HG03342 (cell line): ENCODE measurements around the gene GGCX.

Experiments used
- ATAC-seq: cut with Tn5 transposase; IDR thresholded peaks from one replicate; pipeline ENCODE4 v1.9.1; 2021; ENCODE audit warnings: mild to moderate bottlenecking, moderate library complexity; ENCODE audit not compliant: unreplicated experiment

Gene GGCX

GRCh38 chr2:85522090-85522647, 39.1 kb downstream of the GGCX start:
- ATAC-seq, result no peak

DNA sequence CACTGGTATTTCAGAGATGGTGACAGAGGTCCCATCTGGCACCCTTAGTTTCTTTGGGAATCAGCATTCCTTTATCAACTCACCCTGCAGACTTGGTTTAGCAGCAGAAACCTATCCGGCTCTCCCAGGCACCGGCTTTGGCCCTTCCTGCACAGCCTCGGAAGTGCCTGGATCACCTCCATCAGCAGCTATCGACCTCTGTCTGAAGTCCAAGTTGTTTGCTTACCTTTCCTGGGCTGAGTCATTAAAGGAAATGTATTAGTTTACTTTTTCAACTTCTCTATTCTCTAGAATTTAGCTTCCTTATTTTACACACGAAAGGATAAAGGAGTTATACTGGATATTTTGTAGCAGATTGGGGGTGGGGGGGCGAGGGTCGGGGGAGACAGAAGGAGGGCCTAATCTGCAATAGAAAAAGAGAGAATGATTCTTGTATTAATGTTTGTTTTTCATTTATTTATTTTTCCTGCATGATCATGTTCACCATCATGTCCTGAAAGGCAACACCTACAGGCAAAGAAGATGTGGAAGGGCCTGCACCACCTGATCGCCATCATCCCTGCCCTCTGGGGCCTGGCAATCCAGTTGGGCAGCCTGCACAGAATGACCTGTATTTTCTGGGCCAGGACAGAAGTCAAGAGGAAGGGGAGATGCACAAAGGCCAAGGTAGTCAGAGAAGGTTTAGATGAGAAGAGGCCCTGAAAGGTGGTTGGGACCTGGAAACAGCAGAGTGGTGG, 44.5 kb downstream of the GGCX start:
- no peak for ATAC-seq

DNA sequence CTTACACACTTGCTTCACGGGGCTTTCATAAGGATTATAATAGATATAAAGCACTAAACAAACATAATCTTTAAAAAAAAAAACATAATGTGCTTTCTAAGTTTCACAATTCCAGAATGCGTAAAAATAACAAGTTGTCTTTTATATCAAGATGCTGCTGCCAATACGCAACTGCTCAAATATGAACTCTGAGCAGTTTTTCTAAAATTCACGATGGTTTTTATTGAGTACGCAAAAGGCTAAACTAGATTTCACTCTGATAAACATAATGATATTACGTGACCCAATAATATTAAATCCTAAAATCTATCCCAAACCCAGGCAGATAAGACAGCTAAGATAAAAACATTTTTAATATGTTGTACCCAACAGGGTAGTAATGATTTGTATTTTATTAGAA, 47.0 kb downstream of the GGCX start:
- ATAC-seq, result no peak

DNA sequence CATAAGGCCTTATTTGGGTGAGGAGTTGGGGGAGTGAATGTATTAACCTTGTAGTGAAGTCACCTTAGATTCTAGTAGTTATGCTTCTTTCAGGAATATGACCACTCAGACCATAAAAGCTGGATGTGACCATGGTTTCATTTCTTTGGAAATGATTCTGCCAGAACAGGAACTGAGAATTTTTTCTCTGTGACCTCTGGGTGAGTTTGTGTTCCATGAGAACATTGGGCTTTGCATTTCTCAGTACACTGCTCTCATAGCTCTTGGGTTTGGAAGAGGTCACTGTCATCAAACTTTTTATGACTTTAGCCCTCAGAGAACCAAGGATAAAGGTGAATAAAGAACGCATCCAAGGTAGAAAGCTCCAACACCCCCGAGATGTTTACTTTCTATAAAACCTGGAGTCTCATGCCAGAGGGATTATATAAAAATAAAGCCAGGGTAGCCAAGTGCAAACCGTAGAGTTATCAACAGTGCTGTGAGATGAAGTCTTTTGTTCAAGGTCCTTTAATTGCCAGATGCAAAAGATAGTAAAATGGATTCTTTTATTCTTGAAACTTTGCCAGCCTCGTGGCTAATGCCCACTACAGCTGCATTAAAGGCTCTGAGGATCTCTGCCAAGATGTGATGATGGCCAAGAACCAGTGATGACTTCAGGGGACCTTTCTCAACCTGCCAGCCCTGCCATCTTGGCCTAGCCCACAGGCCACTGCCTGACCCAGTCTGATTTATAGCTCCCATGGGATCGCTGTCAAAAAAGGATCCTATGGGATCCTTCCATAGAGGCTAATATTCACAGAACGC, 50.1 kb downstream of the GGCX start:
- ATAC-seq, result no peak

DNA sequence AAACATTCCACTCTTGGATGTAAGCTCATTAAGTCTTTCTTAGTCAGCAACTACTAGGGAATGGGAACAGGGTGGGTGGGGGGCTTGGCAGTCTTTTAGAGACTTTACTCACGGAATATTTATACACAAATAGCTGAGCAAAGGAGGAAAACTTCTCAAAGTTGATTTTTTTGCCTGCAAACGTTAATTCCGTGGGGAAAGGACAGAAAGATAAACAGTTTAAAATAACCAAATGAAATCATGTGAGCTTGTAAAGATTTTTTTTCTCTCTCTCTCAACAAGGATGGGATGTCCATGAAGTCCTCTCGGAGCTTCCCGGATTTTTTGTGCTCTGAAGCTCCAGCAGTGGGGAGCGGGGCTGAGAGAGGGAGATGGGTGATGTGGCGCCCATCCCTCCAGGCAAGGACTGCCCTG, 54.5 kb downstream of the GGCX start:
- no peak for ATAC-seq

DNA sequence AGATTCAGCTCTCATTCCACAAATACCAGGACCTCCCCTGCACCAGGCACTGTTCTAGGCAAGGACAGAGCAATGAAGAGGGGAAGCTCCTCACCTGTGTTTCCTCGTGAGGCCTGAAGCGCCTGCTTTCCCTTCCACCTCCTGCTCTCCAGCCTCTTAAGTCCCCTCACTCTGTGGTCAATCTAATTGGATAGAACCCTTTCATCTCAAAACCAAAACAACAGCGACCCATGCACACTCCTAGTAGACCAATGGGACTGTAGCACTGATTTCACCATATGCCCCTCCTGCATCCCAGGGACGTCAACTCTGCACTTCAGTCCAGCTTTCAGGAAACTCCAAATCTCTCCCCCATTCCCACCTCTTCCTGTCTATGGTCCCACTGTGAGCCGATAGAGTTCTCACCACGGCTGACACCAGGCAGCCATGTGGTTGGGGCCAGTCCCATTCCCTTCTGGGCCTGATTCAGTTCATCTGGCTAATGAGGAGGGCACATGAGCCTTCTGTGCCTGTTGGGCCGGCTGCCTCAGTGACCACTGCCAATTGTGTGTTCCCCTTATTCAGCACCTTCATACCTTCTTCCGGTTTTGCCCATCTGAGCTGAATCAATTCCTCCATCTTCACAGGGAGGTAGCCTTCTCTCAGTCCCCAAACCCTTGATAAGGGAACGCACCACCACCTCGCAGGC, 55.6 kb downstream of the GGCX start:
- no peak for ATAC-seq

- ATAC-seq, result no peak
Observed at GRCh38 chr2:85504778-85505261, 56.5 kb downstream of the GGCX start.

GRCh38 chr2:85503851-85504777, 57.2 kb downstream of the GGCX start:
- ATAC-seq, result no peak

DNA sequence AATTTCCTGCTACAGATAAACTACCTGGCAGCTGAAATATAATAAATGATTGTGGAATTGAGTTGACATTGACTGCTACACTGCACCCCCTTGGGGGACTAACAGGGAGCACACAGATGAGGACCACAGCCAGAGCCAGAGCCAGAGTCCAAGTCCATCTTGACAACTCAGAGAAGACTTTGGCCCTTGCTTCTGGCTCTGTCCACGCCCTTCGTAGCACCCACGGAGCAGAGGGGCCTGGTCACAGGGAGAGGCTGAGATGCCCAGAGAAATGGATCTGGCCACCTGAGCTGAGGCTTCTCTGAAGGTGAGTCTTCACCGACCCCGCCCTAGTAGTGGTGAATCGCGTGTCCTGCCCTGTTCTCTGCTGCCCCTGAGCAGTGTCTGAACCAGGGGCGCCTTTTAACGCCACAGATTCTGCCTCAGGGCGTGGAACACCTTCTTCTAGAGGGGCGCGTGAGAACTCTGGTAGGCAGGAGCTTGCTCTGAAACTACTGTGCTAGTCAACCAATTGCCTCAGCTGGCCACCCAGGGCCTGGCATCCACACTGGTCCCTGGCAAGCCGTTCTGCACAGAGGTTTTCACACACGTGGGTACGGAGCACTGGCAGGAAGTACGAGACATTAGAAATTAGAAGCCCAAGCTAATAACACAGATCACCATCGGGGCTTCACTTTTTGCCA, 58.0 kb downstream of the GGCX start:
- no peak for ATAC-seq

DNA sequence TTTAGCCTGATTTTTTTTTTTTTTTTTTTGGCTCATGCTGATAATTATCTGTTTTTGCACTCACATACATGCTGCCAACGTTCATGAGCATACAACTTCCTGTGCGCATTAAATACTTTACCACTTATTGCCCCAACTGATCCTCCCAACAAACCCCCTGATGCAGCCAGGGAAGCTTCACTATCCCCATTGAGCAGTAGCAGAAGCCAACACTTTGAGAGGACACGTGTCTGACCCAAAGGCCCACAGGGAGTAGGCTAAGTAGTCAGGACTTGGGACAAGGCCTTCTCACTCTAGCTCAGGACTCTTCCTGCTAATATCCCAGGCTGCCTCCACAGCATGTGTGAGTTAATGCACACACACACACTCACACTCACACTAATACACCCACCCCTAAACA, 58.6 kb downstream of the GGCX start:
- ATAC-seq, result no peak

GRCh38 chr2:85501248-85501647, 60.0 kb downstream of the GGCX start:
- no peak for ATAC-seq

GRCh38 chr2:85497944-85498630, 63.2 kb downstream of the GGCX start:
- no peak for ATAC-seq

- ATAC-seq, result no peak
Observed at GRCh38 chr2:85496436-85496835, 64.9 kb downstream of the GGCX start.
